ENCODE measurements around the gene CMIP.

CMIP gene

GRCh38 chr16:81541314-81541713 is 96.7 kb downstream of the CMIP start:
- H3K79me2 ChIP-seq (ENCODE audit: control insufficient read depth, insufficient read depth, low read length, unreplicated experiment): no peaks in the 10 kb centered on the region
- H3K36me3 ChIP-seq (ENCODE audit: insufficient read depth, low read length): no peaks in the 10 kb centered on the region
- H3K27me3 ChIP-seq (ENCODE audit: insufficient read depth, low read length): no peaks in the 10 kb centered on the region
- no peak overlapping the region for H2AFZ ChIP-seq (ENCODE audit: low read length, unreplicated experiment)
- no peak overlapping the region for H3K27ac ChIP-seq (ENCODE audit: low read depth, low read length)
- H3K4me3 ChIP-seq (ENCODE audit: low read depth, low read length): no peak overlapping the region
- peaks cover 24% of the 10 kb centered on the region for H3K4me1 ChIP-seq (ENCODE audit: control insufficient read depth, insufficient read depth, low read length, unreplicated experiment)

- Histone ChIP-seq H3K4me1 (ENCODE audit: control insufficient read depth, insufficient read depth, low read length, unreplicated experiment) (peaks cover 22% of the 10 kb centered on the region), H3K79me2 (ENCODE audit: control insufficient read depth, insufficient read depth, low read length, unreplicated experiment) (no peaks in the 10 kb centered on the region), H2AFZ (ENCODE audit: low read length, unreplicated experiment) (no peak overlapping the region), H3K4me3 (ENCODE audit: low read depth, low read length) (no peak overlapping the region), H3K27ac (ENCODE audit: low read depth, low read length) (no peak overlapping the region), H3K27me3 (ENCODE audit: insufficient read depth, low read length) (no peaks in the 10 kb centered on the region), H3K36me3 (ENCODE audit: insufficient read depth, low read length) (no peaks in the 10 kb centered on the region)
Measured at GRCh38 chr16:81542609-81543570, 98.3 kb downstream of the CMIP start.

- Histone ChIP-seq H3K4me1 (ENCODE audit: control insufficient read depth, insufficient read depth, low read length, unreplicated experiment) (peaks cover 15% of the 10 kb centered on the region), H3K27ac (ENCODE audit: low read depth, low read length) (no peak overlapping the region), H3K79me2 (ENCODE audit: control insufficient read depth, insufficient read depth, low read length, unreplicated experiment) (no peaks in the 10 kb centered on the region), H3K27me3 (ENCODE audit: insufficient read depth, low read length) (no peaks in the 10 kb centered on the region), H2AFZ (ENCODE audit: low read length, unreplicated experiment) (no peak overlapping the region), H3K4me3 (ENCODE audit: low read depth, low read length) (no peak overlapping the region), H3K36me3 (ENCODE audit: insufficient read depth, low read length) (no peaks in the 10 kb centered on the region)
Measured at GRCh38 chr16:81543571-81543970, 99.0 kb downstream of the CMIP start.

GRCh38 chr16:81544261-81544660 is 99.7 kb downstream of the CMIP start:
- Histone ChIP-seq H3K4me1 (ENCODE audit: control insufficient read depth, insufficient read depth, low read length, unreplicated experiment) (peaks cover 8% of the 10 kb centered on the region), H3K27ac (ENCODE audit: low read depth, low read length) (no peak overlapping the region), H3K36me3 (ENCODE audit: insufficient read depth, low read length) (no peaks in the 10 kb centered on the region), H2AFZ (ENCODE audit: low read length, unreplicated experiment) (no peak overlapping the region), H3K4me3 (ENCODE audit: low read depth, low read length) (no peak overlapping the region), H3K27me3 (ENCODE audit: insufficient read depth, low read length) (no peaks in the 10 kb centered on the region), H3K79me2 (ENCODE audit: control insufficient read depth, insufficient read depth, low read length, unreplicated experiment) (no peaks in the 10 kb centered on the region)

- Histone ChIP-seq H2AFZ (ENCODE audit: low read length, unreplicated experiment) (no peak overlapping the region), H3K79me2 (ENCODE audit: control insufficient read depth, insufficient read depth, low read length, unreplicated experiment) (peaks cover under 1% of the 10 kb centered on the region), H3K27me3 (ENCODE audit: insufficient read depth, low read length) (no peaks in the 10 kb centered on the region), H3K4me1 (ENCODE audit: control insufficient read depth, insufficient read depth, low read length, unreplicated experiment) (peaks cover 8% of the 10 kb centered on the region), H3K27ac (ENCODE audit: low read depth, low read length) (no peak overlapping the region), H3K4me3 (ENCODE audit: low read depth, low read length) (no peak overlapping the region), H3K36me3 (ENCODE audit: insufficient read depth, low read length) (no peaks in the 10 kb centered on the region)
Measured at GRCh38 chr16:81544700-81545271, 100.2 kb downstream of the CMIP start.

GRCh38 chr16:81545470-81546250 is 101.1 kb downstream of the CMIP start:
- no peaks in the 10 kb centered on the region for H3K36me3 ChIP-seq (ENCODE audit: insufficient read depth, low read length)
- H3K4me1 ChIP-seq (ENCODE audit: control insufficient read depth, insufficient read depth, low read length, unreplicated experiment): peaks cover 8% of the 10 kb centered on the region
- no peak overlapping the region for H3K4me3 ChIP-seq (ENCODE audit: low read depth, low read length)
- H3K27ac ChIP-seq (ENCODE audit: low read depth, low read length): no peak overlapping the region
- no peak overlapping the region for H2AFZ ChIP-seq (ENCODE audit: low read length, unreplicated experiment)
- H3K79me2 ChIP-seq (ENCODE audit: control insufficient read depth, insufficient read depth, low read length, unreplicated experiment): peaks cover 3% of the 10 kb centered on the region
- H3K27me3 ChIP-seq (ENCODE audit: insufficient read depth, low read length): no peaks in the 10 kb centered on the region

- Histone ChIP-seq H3K4me1 (ENCODE audit: control insufficient read depth, insufficient read depth, low read length, unreplicated experiment) (peaks cover 14% of the 10 kb centered on the region), H2AFZ (ENCODE audit: low read length, unreplicated experiment) (no peak overlapping the region)
Measured at GRCh38 chr16:81546781-81547180, 102.2 kb downstream of the CMIP start.

GRCh38 chr16:81547194-81547938 is 102.8 kb downstream of the CMIP start:
- Histone ChIP-seq H2AFZ (ENCODE audit: low read length, unreplicated experiment) (no peak overlapping the region), H3K27ac (ENCODE audit: low read depth, low read length) (no peak overlapping the region), H3K79me2 (ENCODE audit: control insufficient read depth, insufficient read depth, low read length, unreplicated experiment) (peaks cover 3% of the 10 kb centered on the region)

More at GRCh38 chr16:81546781-81547180, 102.2 kb downstream of the CMIP start:
- Histone ChIP-seq H3K27me3 (ENCODE audit: insufficient read depth, low read length) (no peaks in the 10 kb centered on the region), H3K4me3 (ENCODE audit: low read depth, low read length) (no peak overlapping the region), H3K27ac (ENCODE audit: low read depth, low read length) (no peak overlapping the region), H3K36me3 (ENCODE audit: insufficient read depth, low read length) (no peaks in the 10 kb centered on the region), H3K79me2 (ENCODE audit: control insufficient read depth, insufficient read depth, low read length, unreplicated experiment) (peaks cover 3% of the 10 kb centered on the region)

GRCh38 chr16:81547939-81548216 is 103.3 kb downstream of the CMIP start:
- Histone ChIP-seq H3K27me3 (ENCODE audit: insufficient read depth, low read length) (no peaks in the 10 kb centered on the region), H3K36me3 (ENCODE audit: insufficient read depth, low read length) (no peaks in the 10 kb centered on the region), H3K4me1 (ENCODE audit: control insufficient read depth, insufficient read depth, low read length, unreplicated experiment) (peaks cover 12% of the 10 kb centered on the region), H2AFZ (ENCODE audit: low read length, unreplicated experiment) (no peak overlapping the region), H3K27ac (ENCODE audit: low read depth, low read length) (no peak overlapping the region), H3K79me2 (ENCODE audit: control insufficient read depth, insufficient read depth, low read length, unreplicated experiment) (peaks cover 3% of the 10 kb centered on the region), H3K4me3 (ENCODE audit: low read depth, low read length) (no peak overlapping the region)

More at GRCh38 chr16:81547194-81547938, 102.8 kb downstream of the CMIP start:
- Histone ChIP-seq H3K4me1 (ENCODE audit: control insufficient read depth, insufficient read depth, low read length, unreplicated experiment) (peaks cover 14% of the 10 kb centered on the region), H3K4me3 (ENCODE audit: low read depth, low read length) (no peak overlapping the region), H3K36me3 (ENCODE audit: insufficient read depth, low read length) (no peaks in the 10 kb centered on the region), H3K27me3 (ENCODE audit: insufficient read depth, low read length) (no peaks in the 10 kb centered on the region)

GRCh38 chr16:81548551-81548875 is 103.9 kb downstream of the CMIP start:
- Histone ChIP-seq H2AFZ (ENCODE audit: low read length, unreplicated experiment) (no peak overlapping the region), H3K4me1 (ENCODE audit: control insufficient read depth, insufficient read depth, low read length, unreplicated experiment) (peaks cover 6% of the 10 kb centered on the region), H3K27ac (ENCODE audit: low read depth, low read length) (no peak overlapping the region), H3K27me3 (ENCODE audit: insufficient read depth, low read length) (no peaks in the 10 kb centered on the region), H3K79me2 (ENCODE audit: control insufficient read depth, insufficient read depth, low read length, unreplicated experiment) (peaks cover 3% of the 10 kb centered on the region), H3K36me3 (ENCODE audit: insufficient read depth, low read length) (no peaks in the 10 kb centered on the region), H3K4me3 (ENCODE audit: low read depth, low read length) (no peak overlapping the region)

All from ACC112 (cell line).